IMR-90 (cell line): Measurements from ENCODE around the gene EMILIN2. TPM values are rescaled to one million over a fixed set of nuclear protein-coding genes. Genes with fewer than 3 reads are reported as not detected.

Source experiments
- ATAC-seq: fragments of 200-7000 bp; cut with Tn5 transposase; 2 replicates; pipeline ENCODE4 v1.9.1; 2020; ENCODE audit warnings: low read depth, mild to moderate bottlenecking, moderate library complexity
- BruUV-seq: library from RNA; stranded (reverse); fragments of 400-500 nt; replicated peaks from 2 replicates; lab custom pipeline; 2021; lab: Mats Ljungman, UMichigan
- CTCF ChIA-PET: fragments of 300-600 bp; formaldehyde crosslinking; extraction: SDS; loops from one replicate; lab custom pipeline; 2021; ENCODE audit warnings: antibody characterized with exemption; lab: Yijun Ruan, JAX
- POLR2A ChIA-PET: fragments of 300-600 bp; sonication (Branson Sonifier 250); formaldehyde crosslinking; loops from one replicate; lab custom pipeline; 2022; ENCODE audit warnings: antibody characterized with exemption; ENCODE audit not compliant: unreplicated experiment; lab: Charles Lee
- DNase-seq: peaks from one replicate; pipeline ENCODE4 v3.0.0; 2013
- H2AFZ ChIP-seq: replicated peaks from 2 replicates; pipeline ENCODE3; 2013; ENCODE audit warnings: low read length, mild to moderate bottlenecking; ENCODE audit not compliant: poor library complexity
- H2AK5ac ChIP-seq: 2 replicates; pipeline ENCODE4 v1.6.1; 2013; ENCODE audit warnings: low read depth, low read length, inconsistent platforms
- H2AK9ac ChIP-seq: replicated peaks from 2 replicates; pipeline ENCODE3; 2013; ENCODE audit warnings: mild to moderate bottlenecking, low read depth, low read length, moderate library complexity; ENCODE audit not compliant: poor library complexity
- H2BK120ac ChIP-seq: 2 replicates; pipeline ENCODE4 v1.6.1; 2013; ENCODE audit warnings: low read depth, low read length, inconsistent platforms
- H2BK15ac ChIP-seq: 3 replicates; pipeline ENCODE4 v1.6.1; 2013; ENCODE audit warnings: low read depth, low read length, inconsistent platforms
- H2BK20ac ChIP-seq: 2 replicates; pipeline ENCODE4 v1.6.1; 2013; ENCODE audit warnings: low read depth, mild to moderate bottlenecking, inconsistent platforms, low read length, moderate library complexity
- H2BK5ac ChIP-seq: 2 replicates; pipeline ENCODE4 v1.6.1; 2013; ENCODE audit warnings: mild to moderate bottlenecking, low read depth, low read length, inconsistent platforms; ENCODE audit not compliant: poor library complexity, severe bottlenecking
- H3K14ac ChIP-seq: replicated peaks from 2 replicates; pipeline ENCODE4 v1.6.1; 2013; ENCODE audit warnings: low read depth, low read length, inconsistent platforms
- H3K18ac ChIP-seq: 2 replicates; pipeline ENCODE4 v1.6.1; 2013; ENCODE audit warnings: low read depth, low read length, control low read depth
- H3K23ac ChIP-seq: 2 replicates; pipeline ENCODE4 v1.6.1; 2013; ENCODE audit warnings: low read depth, low read length, inconsistent platforms
- H3K27ac ChIP-seq: 2 replicates; pipeline ENCODE4 v1.5.1; 2013; ENCODE audit warnings: mild to moderate bottlenecking, control low read depth, low read length; ENCODE audit not compliant: insufficient read depth
- H3K27me3 ChIP-seq: 2 replicates; pipeline ENCODE4 v1.6.1; 2013; ENCODE audit warnings: low read length; ENCODE audit not compliant: control insufficient read depth, insufficient read depth
- H3K36me3 ChIP-seq: 2 replicates; pipeline ENCODE4 v1.6.1; 2013; ENCODE audit warnings: low read length, mixed read lengths; ENCODE audit not compliant: control insufficient read depth, insufficient read depth
- H3K4ac ChIP-seq: 2 replicates; pipeline ENCODE4 v1.6.1; 2013; ENCODE audit warnings: low read depth, low read length, inconsistent platforms
- H3K4me1 ChIP-seq: 2 replicates; pipeline ENCODE4 v1.6.1; 2013; ENCODE audit warnings: low read length, mixed read lengths; ENCODE audit not compliant: control insufficient read depth, insufficient read depth
- H3K4me2 ChIP-seq: 2 replicates; pipeline ENCODE4 v1.6.1; 2013; ENCODE audit warnings: low read depth, mild to moderate bottlenecking, control low read depth, low read length, moderate library complexity
- H3K4me3 ChIP-seq: 2 replicates; pipeline ENCODE4 v1.5.1; 2013; ENCODE audit warnings: low read depth, mild to moderate bottlenecking, control low read depth, low read length, moderate library complexity; ENCODE audit not compliant: insufficient read depth
- H3K56ac ChIP-seq: 2 replicates; pipeline ENCODE4 v1.6.1; 2013; ENCODE audit warnings: low read length, inconsistent platforms; ENCODE audit not compliant: insufficient read depth; ENCODE audit errors: extremely low read depth
- H3K79me1 ChIP-seq, 2 experiments: 2 replicates each; pipeline ENCODE4 v1.6.1; 2013; ENCODE audit warnings: low read length in 2 of 2, inconsistent platforms in 1 of 2, low read depth in 1 of 2
- H3K9ac ChIP-seq: 2 replicates; pipeline ENCODE4 v1.6.1; 2013; ENCODE audit warnings: low read depth, low read length, control low read depth
- H3K9me1 ChIP-seq: 2 replicates; pipeline ENCODE4 v1.6.1; 2013; ENCODE audit warnings: low read length, inconsistent platforms; ENCODE audit not compliant: insufficient read depth
- H3K9me3 ChIP-seq: 2 replicates; pipeline ENCODE4 v1.6.1; 2013; ENCODE audit warnings: low read length; ENCODE audit not compliant: control insufficient read depth, insufficient read depth
- H4K20me1 ChIP-seq: 2 replicates; pipeline ENCODE4 v1.6.1; 2013; ENCODE audit warnings: low read length, inconsistent platforms; ENCODE audit not compliant: insufficient read depth
- H4K5ac ChIP-seq: 2 replicates; pipeline ENCODE4 v1.6.1; 2013; ENCODE audit warnings: mild to moderate bottlenecking, low read depth, low read length, control low read depth
- H4K8ac ChIP-seq, 2 experiments: 2 replicates each; pipeline ENCODE4 v1.6.1; 2013; ENCODE audit warnings: low read depth in 2 of 2, low read length in 2 of 2, control low read depth in 1 of 2, inconsistent platforms in 1 of 2
- H4K91ac ChIP-seq: 2 replicates; pipeline ENCODE4 v1.6.1; 2013; ENCODE audit warnings: low read depth, low read length, inconsistent platforms; ENCODE audit not compliant: insufficient read depth
- CEBPB ChIP-seq: IDR thresholded peaks from 2 replicates; pipeline ENCODE4 v1.6.1; 2012; ENCODE audit warnings: low read depth, low read length, improper control_type of control experiment
- CHD1 ChIP-seq: IDR thresholded peaks from 2 replicates; pipeline ENCODE4 v1.6.1; 2012; ENCODE audit warnings: low read depth, low read length, improper control_type of control experiment
- CTCF ChIP-seq: conservative IDR thresholded peaks from 2 replicates; pipeline ENCODE4 v1.5.1; 2012; ENCODE audit warnings: mild to moderate bottlenecking, low read depth, low read length, improper control_type of control experiment
- FOS ChIP-seq: fragments of 150-350 bp; IDR thresholded peaks from 2 replicates; pipeline ENCODE4 v1.6.1; 2016; ENCODE audit warnings: low read depth, low read length
- MXI1 ChIP-seq: IDR thresholded peaks from 2 replicates; pipeline ENCODE4 v1.6.1; 2012; ENCODE audit warnings: low read depth, mild to moderate bottlenecking, low read length, moderate library complexity, borderline replicate concordance
- NFE2L2 ChIP-seq: fragments of 150-350 bp; IDR thresholded peaks from 2 replicates; pipeline ENCODE4 v1.6.1; 2016; ENCODE audit warnings: low read depth, mild to moderate bottlenecking, low read length
- POLR2A ChIP-seq: IDR thresholded peaks from 2 replicates; pipeline ENCODE4 v1.6.1; 2012; ENCODE audit warnings: mild to moderate bottlenecking, low read depth, low read length
- RAD21 ChIP-seq: IDR thresholded peaks from 2 replicates; pipeline ENCODE4 v1.6.1; 2012; ENCODE audit warnings: low read length, improper control_type of control experiment
- USF2 ChIP-seq: fragments of 150-350 bp; IDR thresholded peaks from 2 replicates; pipeline ENCODE4 v1.6.1; 2017; ENCODE audit warnings: mild to moderate bottlenecking, antibody characterized with exemption, low read length, low read depth
- WGBS, 2 experiments: methylation state at CpG; one replicate each; pipeline versions ENCODE4 v1.1.5 to v1.1.7; 2013; ENCODE audit warnings: missing lambda C conversion rate in 2 of 2; ENCODE audit not compliant: insufficient read length in 1 of 2; ENCODE audit errors: extremely low coverage in 2 of 2; 5-methylcytosine and 5-hydroxymethylcytosine counted together
- dilution Hi-C: fragments of 300-500 bp; cut with HindIII; formaldehyde crosslinking; loops from one replicate; pipeline ENCODE4 v1.14.3; 2018; ENCODE audit warnings: low sequenced_read_pairs; ENCODE audit not compliant: unreplicated experiment
- in situ Hi-C: fragments of 300-500 bp; cut with MboI; formaldehyde crosslinking; loops from 3 replicates; pipeline ENCODE4 v1.14.3; 2019; ENCODE audit warnings: low sequenced_read_pairs, inconsistent platforms, mixed read lengths
- intact Hi-C: fragments of 100-400 bp; cut with micrococcal nuclease; formaldehyde crosslinking; loops from 2 replicates; pipeline ENCODE4 v1.10.0; 2022
- polyA plus RNA-seq, 3 experiments: library from polyadenylated mRNA; depleted of rRNA; stranded (reverse); fragments of >200 nt; gene quantifications; 2 replicates each; pipeline ENCODE4 v1.2.3, GENCODE V29; 2012; ENCODE audit warnings: low replicate concordance in 1 of 3
- total RNA-seq: library from RNA; depleted of rRNA; stranded (reverse); fragments of >200 nt; gene quantifications from 2 replicates; pipeline ENCODE4 v1.2.3, GENCODE V29; 2012

Gene EMILIN2
- total and polyA plus RNA-seq, 2 of the 4 experiments (the other 2 are of a cell fraction), result under 0.01 to 0.14 TPM

GRCh38 chr18:2963048-2963447 lies 116.2 kb downstream of the EMILIN2 start (continued):
- TF ChIP-seq CHD1 (no peak), CEBPB (no peak), FOS (no peak), RAD21 (no peak)

- Histone ChIP-seq H3K14ac (no peak overlapping the region), H3K9me1 (peaks cover 16% of the 10 kb centered on the region), H3K27ac (no peak overlapping the region), H2BK20ac (no peak overlapping the region), H3K36me3 (no peaks in the 10 kb centered on the region), H3K4me1 (peaks cover 15% of the 10 kb centered on the region), H4K20me1 (peaks cover 47% of the 10 kb centered on the region), H2AK9ac (no peak overlapping the region), H2AFZ (no peak overlapping the region), H4K8ac (no peak overlapping the region), H3K79me1 (peaks cover 48 to 80% of the 10 kb centered on the region in 2 experiments), H3K18ac (no peak overlapping the region), H3K23ac (no peak overlapping the region), H3K9me3 (no peaks in the 10 kb centered on the region), H3K4me3 (no peak overlapping the region), H2BK120ac (no peak overlapping the region), H3K27me3 (no peaks in the 10 kb centered on the region), H3K9ac (no peak overlapping the region), H3K4ac (no peak overlapping the region), H3K56ac (no peak overlapping the region), H3K4me2 (no peak overlapping the region), H2AK5ac (no peak overlapping the region), H2BK15ac (no peak overlapping the region), H4K5ac (no peak overlapping the region), H2BK5ac (no peak overlapping the region), H4K91ac (no peak overlapping the region)
- POLR2A ChIA-PET, result no interaction called here
- CTCF ChIA-PET, result no interaction called here
- ATAC-seq, result no peak
- TF ChIP-seq USF2, result no peak
- TF ChIP-seq CTCF, result no peak
- TF ChIP-seq NFE2L2, result no peak
- no peak for TF ChIP-seq POLR2A
- no peak for TF ChIP-seq MXI1
- in situ Hi-C loops, result no loop called here
- no peak for DNase-seq
- intact Hi-C loops, result no loop called here
- 100% methylated on average over 1 of the region's 8 CpGs; no CpG with 5 or more reads in 1 of the 2 experiments for WGBS, 2 experiments
- dilution Hi-C loops, result no loop called here
- BruUV-seq, result no TSS peak
These were observed 117.7 kb downstream of the EMILIN2 start for GRCh38 chr18:2964361-2965010.
